COLO668 (cell line): ENCODE measurements around the gene TES.
"Not testable (repeated sequence)": the region's sequence is repeated elsewhere in the genome, so short reads cannot be mapped to it uniquely, and the experiment has no call there.

Experiments used
- DNase-seq: peaks from one replicate; lab custom pipeline; 2025; ENCODE audit not compliant: unreplicated experiment; lab: John Stamatoyannopoulos, UW

The TES gene

DNA sequence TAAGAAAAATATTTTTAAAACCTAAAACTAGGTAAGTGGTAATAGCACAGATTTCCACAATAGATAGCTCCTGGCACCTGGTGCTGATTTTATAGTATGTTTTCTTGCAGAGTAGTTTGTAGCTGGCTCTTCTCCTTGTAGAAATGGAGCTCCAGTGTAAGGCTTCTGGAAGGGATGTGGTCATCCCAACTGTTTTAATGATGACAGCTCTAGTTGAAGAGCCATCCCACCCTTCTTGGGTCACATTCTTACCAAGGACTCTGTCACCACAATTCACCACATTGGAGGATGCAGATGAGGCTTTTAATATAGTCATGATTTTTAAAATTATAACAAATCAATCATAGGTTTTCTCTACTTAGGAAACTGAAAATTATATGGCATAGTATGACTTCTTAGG lies 31.0 kb downstream of the TES start:
- no peak for DNase-seq

GRCh38 chr7:116242178-116242577 lies 31.8 kb downstream of the TES start:
- DNase-seq, result no peak

DNA sequence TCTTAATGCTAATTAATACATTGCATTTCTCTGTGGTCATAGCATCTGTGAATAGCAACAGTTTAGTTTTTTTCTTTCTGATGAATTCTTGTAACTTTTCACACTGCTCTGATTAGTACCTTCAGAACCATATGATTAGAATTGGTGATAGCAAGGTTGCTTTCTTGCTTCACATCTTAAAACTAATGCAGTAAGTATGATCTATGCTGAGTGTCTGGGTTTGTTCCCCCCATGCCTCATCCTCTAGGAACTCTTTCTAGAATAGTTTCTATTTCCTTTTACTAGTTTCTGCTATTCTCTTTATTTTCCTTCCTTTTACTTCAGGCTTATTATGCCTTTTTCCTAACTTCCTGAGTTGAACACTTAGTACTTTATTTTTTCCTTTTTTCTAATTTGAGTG lies 32.4 kb downstream of the TES start:
- no peak for DNase-seq

- DNase-seq, result not testable (repeated sequence)
Measured at GRCh38 chr7:116244803-116245202, 34.5 kb downstream of the TES start.

- DNase-seq, result no peak
Measured at GRCh38 chr7:116246357-116246756, 36.0 kb downstream of the TES start.

DNA sequence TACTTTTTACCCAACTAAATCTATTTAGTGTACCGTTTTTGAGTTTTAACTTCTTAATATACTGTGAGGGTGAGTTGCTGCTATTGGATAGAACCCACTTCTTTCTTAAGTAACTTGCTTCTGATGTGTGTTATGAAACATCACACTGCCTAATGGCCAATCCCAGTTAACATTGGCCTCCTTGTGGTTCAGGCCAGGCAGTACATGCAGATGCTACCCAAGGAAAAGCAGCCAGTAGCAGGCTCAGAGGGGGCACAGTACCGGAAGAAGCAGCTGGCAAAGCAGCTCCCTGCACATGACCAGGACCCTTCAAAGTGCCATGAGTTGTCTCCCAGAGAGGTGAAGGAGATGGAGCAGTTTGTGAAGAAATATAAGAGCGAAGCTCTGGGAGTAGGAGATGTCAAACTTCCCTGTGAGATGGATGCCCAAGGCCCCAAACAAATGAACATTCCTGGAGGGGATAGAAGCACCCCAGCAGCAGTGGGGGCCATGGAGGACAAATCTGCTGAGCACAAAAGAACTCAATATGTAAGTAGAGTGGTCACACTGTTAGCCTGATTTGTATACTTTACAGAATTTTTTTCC lies 39.7 kb downstream of the TES start:
- peak; percentile 13 for DNase-seq

DNA sequence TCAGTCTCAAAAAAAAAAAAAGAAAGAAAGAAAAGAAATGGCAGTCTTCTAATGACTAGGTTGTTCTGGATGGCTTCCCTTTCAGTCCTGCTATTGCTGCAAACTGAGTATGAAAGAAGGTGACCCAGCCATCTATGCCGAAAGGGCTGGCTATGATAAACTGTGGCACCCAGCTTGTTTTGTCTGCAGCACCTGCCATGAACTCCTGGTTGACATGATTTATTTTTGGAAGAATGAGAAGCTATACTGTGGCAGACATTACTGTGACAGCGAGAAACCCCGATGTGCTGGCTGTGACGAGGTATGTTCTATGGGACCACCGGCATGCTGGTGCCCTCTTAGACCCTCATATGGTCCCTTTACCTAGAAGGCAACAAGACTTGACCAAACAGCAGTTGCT lies 41.3 kb downstream of the TES start:
- no peak for DNase-seq

DNA sequence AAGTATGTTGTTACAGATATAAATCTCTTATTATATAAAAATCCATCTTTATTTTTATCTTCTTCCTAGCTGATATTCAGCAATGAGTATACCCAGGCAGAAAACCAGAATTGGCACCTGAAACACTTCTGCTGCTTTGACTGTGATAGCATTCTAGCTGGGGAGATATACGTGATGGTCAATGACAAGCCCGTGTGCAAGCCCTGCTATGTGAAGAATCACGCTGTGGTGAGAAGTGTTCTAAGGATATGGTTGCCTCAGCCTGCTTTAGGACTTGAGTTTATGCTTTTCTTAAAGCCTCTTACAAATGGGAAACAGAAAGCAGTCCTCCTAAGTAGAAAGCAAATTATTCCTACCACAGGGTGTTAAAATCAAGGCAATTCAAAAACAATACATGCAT lies 41.9 kb downstream of the TES start:
- no peak for DNase-seq

- no peak for DNase-seq
Measured at GRCh38 chr7:116257156-116257555, 46.8 kb downstream of the TES start.

GRCh38 chr7:116258734-116259133 lies 48.4 kb downstream of the TES start:
- DNase-seq, result peak; percentile 14

GRCh38 chr7:116259156-116259870 lies 49.0 kb downstream of the TES start:
- no peak for DNase-seq

GRCh38 chr7:116259871-116260440 lies 49.6 kb downstream of the TES start:
- no peak for DNase-seq

DNA sequence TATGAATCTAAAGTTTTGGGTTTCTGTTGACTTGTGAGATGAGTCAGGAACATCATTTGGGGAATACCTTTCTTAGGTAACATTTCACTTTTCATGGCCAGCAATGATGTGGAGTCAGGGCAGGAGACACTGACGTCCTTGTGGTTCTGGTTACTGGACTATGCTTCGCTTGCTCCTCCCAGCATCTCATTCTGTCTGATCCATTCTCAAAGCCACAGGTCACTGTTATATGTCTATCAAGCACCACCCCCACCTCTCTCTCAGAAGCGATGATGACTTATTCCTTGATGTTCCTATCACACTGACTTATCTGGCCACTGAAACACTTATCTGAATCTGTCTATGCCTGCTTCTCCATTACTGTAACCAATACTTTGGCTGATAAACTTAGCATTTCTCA lies 51.6 kb downstream of the TES start:
- DNase-seq, result peak; percentile 5

DNA sequence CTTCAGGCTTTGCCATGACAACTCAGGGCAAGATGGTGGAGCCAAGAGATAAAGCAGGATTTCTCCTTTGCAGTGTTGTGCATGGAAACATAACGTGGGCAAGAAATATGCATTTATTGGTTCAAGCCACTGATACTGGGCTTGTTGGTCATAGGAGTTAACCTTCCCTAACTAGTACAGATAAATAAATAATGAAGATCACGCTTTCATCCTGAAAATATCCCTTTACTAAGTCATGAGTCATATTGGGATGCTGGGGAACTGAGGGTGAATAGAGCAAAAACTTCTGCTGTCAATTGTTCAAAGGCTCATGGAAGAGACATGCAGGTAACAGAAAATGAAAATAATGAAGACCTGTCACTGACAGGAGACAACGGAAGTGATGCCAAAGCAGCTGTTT lies 55.5 kb downstream of the TES start:
- no peak for DNase-seq

DNA sequence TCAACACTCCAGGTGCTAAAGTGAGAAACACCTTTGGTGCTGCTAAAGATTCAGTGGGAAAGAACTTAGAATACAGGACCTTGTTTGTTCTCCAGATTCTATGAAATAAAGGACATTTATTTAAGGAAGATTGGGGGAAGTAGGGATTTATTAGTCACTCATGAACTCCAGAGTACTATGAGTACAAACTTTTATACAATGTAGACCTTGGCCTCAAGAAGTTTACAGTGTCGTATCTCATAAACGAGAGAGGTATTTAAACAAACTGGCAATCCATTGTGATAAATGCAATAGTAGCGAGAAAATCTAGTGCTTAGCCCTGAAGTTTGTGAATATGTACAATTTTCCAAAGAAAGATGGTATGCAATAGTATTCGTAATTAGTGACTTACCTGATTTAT lies 59.1 kb downstream of the TES start:
- DNase-seq, result no peak

- DNase-seq, result no peak
Measured at GRCh38 chr7:116271161-116271913, 61.0 kb downstream of the TES start.

DNA sequence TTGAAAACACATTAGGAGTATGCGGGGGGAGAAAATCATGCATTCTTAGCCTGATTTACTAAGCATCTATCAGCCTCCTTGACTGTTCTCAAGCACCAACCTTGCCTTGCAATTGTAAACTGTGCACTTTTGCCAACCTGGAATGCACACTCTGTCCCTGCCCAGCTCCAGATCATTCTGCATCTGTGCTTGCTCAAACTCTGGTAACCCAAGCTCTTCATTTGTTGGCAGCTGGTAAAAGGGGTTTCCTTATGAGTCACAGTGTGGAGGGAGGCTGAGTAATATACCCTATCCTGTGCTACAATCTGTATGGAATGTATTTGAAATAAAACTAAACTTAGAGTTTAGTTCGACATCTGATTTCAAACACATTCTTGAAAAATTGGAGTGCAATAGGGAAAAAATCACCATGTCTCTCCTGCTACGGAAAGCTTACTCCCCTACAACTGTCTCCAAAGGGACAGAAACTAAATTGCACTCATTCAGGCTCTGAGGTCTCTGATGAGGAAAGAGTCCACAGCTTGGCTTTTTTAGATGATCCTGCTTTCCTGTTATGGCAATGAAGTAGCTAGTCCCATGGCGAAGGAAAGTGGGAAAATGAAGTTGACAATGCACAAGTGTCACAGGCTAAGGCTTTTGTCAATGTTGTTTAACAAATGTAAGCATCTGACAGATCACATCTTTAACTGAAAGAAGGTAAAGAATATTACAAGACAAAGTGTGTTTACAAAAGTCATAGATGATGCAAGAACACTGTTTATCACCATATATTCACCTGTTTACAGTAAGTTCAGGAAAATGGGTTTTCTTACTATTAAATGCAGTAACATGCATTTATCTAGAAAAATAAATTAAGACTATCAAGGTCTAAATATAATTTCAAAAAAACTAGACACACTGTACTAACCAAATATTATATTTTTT lies 61.9 kb downstream of the TES start:
- DNase-seq, result no peak

DNA sequence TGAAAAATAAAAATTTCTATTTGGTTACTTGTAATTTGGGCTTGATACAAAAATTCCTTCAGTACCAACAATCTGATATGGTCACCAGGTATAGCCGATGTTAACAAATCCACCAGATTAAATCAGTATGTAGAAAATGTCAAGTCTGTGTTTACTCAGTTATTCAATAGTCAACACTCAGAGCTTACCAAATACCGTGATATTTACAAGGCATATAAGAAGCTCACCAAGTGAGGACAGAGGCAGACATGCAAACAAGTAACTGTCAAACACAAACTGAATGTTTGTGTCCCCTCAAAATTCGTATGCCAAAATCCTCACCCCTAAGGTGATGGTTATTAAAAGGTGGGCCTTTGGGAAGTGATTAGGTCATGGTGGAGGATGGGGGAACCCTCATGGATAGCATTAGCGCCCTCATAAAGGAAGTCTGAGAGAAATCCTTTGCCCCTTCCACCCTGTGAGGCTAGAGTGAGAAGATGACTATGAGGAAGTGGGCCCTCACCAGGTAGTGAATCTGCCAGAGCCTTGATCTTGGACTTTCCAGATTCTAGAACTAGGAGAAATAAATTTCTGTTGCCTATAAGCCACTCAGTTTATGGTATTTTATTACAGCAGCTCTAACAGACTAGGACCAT lies 63.1 kb downstream of the TES start:
- DNase-seq, result no peak

- no peak for DNase-seq
Measured at GRCh38 chr7:116273918-116274301, 63.6 kb downstream of the TES start.

DNA sequence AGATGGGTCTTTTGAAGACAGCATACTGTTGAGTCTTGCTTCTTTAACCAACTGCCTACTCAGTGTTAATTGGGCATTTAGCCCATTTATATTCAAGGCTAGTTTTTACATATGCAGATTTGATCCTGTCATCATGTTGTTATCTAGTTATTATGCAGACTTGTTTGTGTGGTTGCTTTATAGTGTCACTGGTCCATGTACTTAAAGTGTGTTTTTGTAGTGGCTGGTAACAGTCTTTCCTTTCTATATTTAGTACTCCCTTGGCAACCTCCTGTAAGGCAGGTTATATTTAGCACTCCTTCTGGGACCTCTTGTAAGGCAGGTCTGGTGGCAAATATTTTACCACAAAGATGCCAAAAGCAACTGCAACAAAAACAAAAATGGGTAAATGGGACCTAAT lies 66.7 kb downstream of the TES start:
- DNase-seq, result no peak
